ENCODE results near the gene TAF7L.

The TAF7L gene

DNA sequence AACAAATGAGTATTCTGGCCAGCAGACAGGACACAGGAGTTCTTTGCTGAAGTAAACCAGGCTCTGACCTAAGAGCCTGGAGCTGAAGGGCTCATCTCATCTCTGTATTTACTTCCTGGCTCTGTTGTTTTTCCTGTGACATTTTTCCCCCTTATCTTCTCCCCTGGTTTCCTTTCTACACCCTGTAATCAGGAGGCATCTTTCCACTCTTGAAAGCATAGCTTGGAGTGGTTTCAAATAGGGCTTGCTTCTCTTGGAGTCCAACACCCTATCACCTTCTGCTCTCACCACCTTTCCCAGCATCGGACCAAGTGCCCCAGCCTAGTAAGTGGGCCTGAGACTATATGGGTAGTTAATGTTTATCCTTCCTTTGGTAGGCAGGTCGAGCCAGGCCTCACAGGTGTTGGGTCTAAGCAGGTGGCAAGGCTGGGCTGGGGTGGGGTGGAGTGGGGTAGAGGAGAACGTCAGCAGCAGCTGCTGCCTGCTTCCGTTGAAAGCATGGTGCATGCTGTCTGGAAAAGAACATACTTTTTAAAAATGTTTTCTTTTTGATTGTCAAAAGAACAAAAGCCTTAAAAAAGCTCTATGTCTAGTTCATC, 70.4 kb downstream of the TAF7L start:
- no peak for DNase-seq

- no peak for DNase-seq
These were observed 71.2 kb downstream of the TAF7L start for GRCh38 chrX:101219864-101220346.

GRCh38 chrX:101219116-101219863, 71.8 kb downstream of the TAF7L start, which contains the start of gene DRP2:
DRP2 (plus strand) TSS chrX:101219786; CDS start chrX:101231648, 11,862 bp downstream.
- DNase-seq = no peak

Data from NCI-H2107 (cell line).